SK-N-SH (cell line): ENCODE results near the gene NLGN1. TPM values are rescaled to one million over a fixed set of nuclear protein-coding genes. Genes with fewer than 3 reads are reported as not detected.

ENCODE experiments used
- CTCF ChIA-PET: fragments of 300-600, 350-600 bp; formaldehyde crosslinking; extraction: SDS; loops from one replicate; lab custom pipeline; 2021; lab: Yijun Ruan, JAX
- POLR2A ChIA-PET: fragments of 350-600 bp; sonication (Branson Sonifier 250); formaldehyde crosslinking; extraction: SDS; loops from one replicate; lab custom pipeline; 2020; ENCODE audit warnings: antibody characterized with exemption, inconsistent platforms; lab: Yijun Ruan, JAX
- DNase-seq: peaks from one replicate; pipeline ENCODE4 v3.0.0; 2012
- H2AFZ ChIP-seq: fragments of 200-600 bp; sonication (generic); 2 replicates; pipeline ENCODE4 v1.8.1; 2016; ENCODE audit warnings: antibody characterized with exemption, mild to moderate bottlenecking, low read depth
- H3F3A ChIP-seq: fragments of 200-600 bp; sonication (generic); replicated peaks from 2 replicates; pipeline ENCODE3; 2016; ENCODE audit warnings: antibody characterized with exemption, mild to moderate bottlenecking; ENCODE audit not compliant: insufficient read depth
- H3K27ac ChIP-seq, 2 experiments: fragments of 200-500 bp in 1 of 2; fragments of 200-600 bp in 1 of 2; sonication (Bioruptor generic) in 1 of 2; sonication (generic), shearing (Covaris generic) in 1 of 2; 2 replicates each; pipeline versions ENCODE4 v1.5.1 to v1.6.1; 2014 to 2016; ENCODE audit warnings: low read depth in 2 of 2, inconsistent platforms in 1 of 2, low read length in 1 of 2, mild to moderate bottlenecking in 1 of 2, mixed read lengths in 1 of 2
- H3K27me3 ChIP-seq: fragments of 200-600 bp; sonication (generic), shearing (Covaris generic); 2 replicates; pipeline ENCODE4 v1.6.1; 2016; ENCODE audit warnings: mixed run types; ENCODE audit not compliant: insufficient read depth
- H3K36me3 ChIP-seq, 2 experiments: fragments of 200-500 bp in 1 of 2; fragments of 200-600 bp in 1 of 2; sonication (Bioruptor generic) in 1 of 2; sonication (generic) in 1 of 2; replicated peaks in 1 of 2; 2 replicates each; pipeline versions ENCODE3 to v1.5.1; 2014 to 2016; ENCODE audit warnings: low read length in 1 of 2, mild to moderate bottlenecking in 1 of 2; ENCODE audit not compliant: insufficient read depth in 2 of 2, control insufficient read depth in 1 of 2
- H3K4me1 ChIP-seq, 2 experiments: fragments of 200-500 bp in 1 of 2; fragments of 200-600 bp in 1 of 2; sonication (Bioruptor generic) in 1 of 2; sonication (generic), shearing (Covaris generic) in 1 of 2; 2 replicates each; pipeline versions ENCODE4 v1.5.1 to v1.6.1; 2014 to 2016; ENCODE audit warnings: low read depth in 1 of 2, low read length in 1 of 2, mixed run types in 1 of 2; ENCODE audit not compliant: insufficient read depth in 2 of 2, control insufficient read depth in 1 of 2
- H3K4me2 ChIP-seq: fragments of 200-600 bp; sonication (generic), shearing (Covaris generic); 2 replicates; pipeline ENCODE4 v1.6.1; 2017; ENCODE audit warnings: mixed run types
- H3K4me3 ChIP-seq, 2 experiments: fragments of 200-500 bp in 1 of 2; fragments of 200-600 bp in 1 of 2; sonication (Bioruptor generic) in 1 of 2; sonication (generic), shearing (Covaris generic) in 1 of 2; 2 replicates each; pipeline versions ENCODE4 v1.5.1 to v1.8.1; 2014 to 2016; ENCODE audit warnings: low read depth in 2 of 2, inconsistent platforms in 1 of 2, low read length in 1 of 2, mild to moderate bottlenecking in 1 of 2, mixed read lengths in 1 of 2, moderate library complexity in 1 of 2
- H3K79me2 ChIP-seq: fragments of 200-600 bp; sonication (generic); 2 replicates; pipeline ENCODE4 v1.8.1; 2017; ENCODE audit warnings: mild to moderate bottlenecking; ENCODE audit not compliant: insufficient read depth
- H3K9ac ChIP-seq: fragments of 200-600 bp; sonication (generic); 2 replicates; pipeline ENCODE4 v1.6.1; 2017; ENCODE audit warnings: mixed run types
- H3K9me2 ChIP-seq: fragments of 200-600 bp; sonication (generic); 2 replicates; pipeline ENCODE4 v1.6.1; 2017; ENCODE audit warnings: mixed run types
- H3K9me3 ChIP-seq: fragments of 200-600 bp; sonication (generic); 2 replicates; pipeline ENCODE4 v1.6.1; 2017; ENCODE audit warnings: mixed run types, mild to moderate bottlenecking, moderate library complexity
- H4K20me1 ChIP-seq: fragments of 200-600 bp; sonication (generic); 2 replicates; pipeline ENCODE4 v1.6.1; 2017; ENCODE audit warnings: mild to moderate bottlenecking, mixed run types; ENCODE audit not compliant: insufficient read depth
- EP300 ChIP-seq, 2 experiments: IDR thresholded peaks; 2 replicates each; pipeline versions ENCODE4 v1.4.0 to v1.6.1; 2012; ENCODE audit warnings: borderline replicate concordance in 1 of 2, low read depth in 1 of 2, low read length in 1 of 2
- FOSL2 ChIP-seq: IDR thresholded peaks from 2 replicates; pipeline ENCODE4 v1.4.0; 2012; ENCODE audit warnings: low read depth, mild to moderate bottlenecking, moderate library complexity, borderline replicate concordance
- FOXJ3 ChIP-seq: sonication (generic); formaldehyde crosslinking; IDR thresholded peaks from 2 replicates; pipeline ENCODE4 v1.5.1; 2020; ENCODE audit warnings: mild to moderate bottlenecking, missing genetic modification reagents
- GABPA ChIP-seq: IDR thresholded peaks from 2 replicates; pipeline ENCODE4 v1.4.0; 2012; ENCODE audit warnings: low read depth, mild to moderate bottlenecking
- MEF2A ChIP-seq: IDR thresholded peaks from 2 replicates; pipeline ENCODE4 v1.4.0; 2012; ENCODE audit warnings: low read depth, borderline replicate concordance
- MXI1 ChIP-seq: IDR thresholded peaks from 2 replicates; pipeline ENCODE4 v1.6.1; 2012; ENCODE audit warnings: mild to moderate bottlenecking, low read depth, low read length, improper control_type of control experiment
- NRF1 ChIP-seq: IDR thresholded peaks from 2 replicates; pipeline ENCODE4 v1.6.1; 2012; ENCODE audit warnings: low read depth, mild to moderate bottlenecking, low read length
- POLR2AphosphoS5 ChIP-seq: IDR thresholded peaks from 2 replicates; pipeline ENCODE4 v1.6.1; 2012; ENCODE audit warnings: low read depth, low read length
- RAD21 ChIP-seq: IDR thresholded peaks from 2 replicates; pipeline ENCODE4 v1.6.1; 2012; ENCODE audit warnings: mild to moderate bottlenecking, low read length
- RFX5 ChIP-seq: IDR thresholded peaks from 2 replicates; pipeline ENCODE4 v1.6.1; 2012; ENCODE audit warnings: mild to moderate bottlenecking, improper control_type of control experiment, low read length
- RXRA ChIP-seq: IDR thresholded peaks from 2 replicates; pipeline ENCODE4 v1.4.0; 2012; ENCODE audit warnings: low read depth, mild to moderate bottlenecking, borderline replicate concordance
- SIN3A ChIP-seq: IDR thresholded peaks from 2 replicates; pipeline ENCODE4 v1.6.1; 2012; ENCODE audit warnings: low read depth, mild to moderate bottlenecking, low read length, moderate library complexity, borderline replicate concordance
- SMC3 ChIP-seq: IDR thresholded peaks from 2 replicates; pipeline ENCODE4 v1.6.1; 2012; ENCODE audit warnings: low read depth, low read length, improper control_type of control experiment
- TCF12 ChIP-seq: IDR thresholded peaks from 2 replicates; pipeline ENCODE4 v1.4.0; 2012
- TEAD4 ChIP-seq: IDR thresholded peaks from 2 replicates; pipeline ENCODE4 v1.4.0; 2012; ENCODE audit warnings: mild to moderate bottlenecking, borderline replicate concordance; ENCODE audit not compliant: insufficient read depth
- YY1 ChIP-seq: IDR thresholded peaks from 2 replicates; pipeline ENCODE4 v1.4.0; 2012; ENCODE audit warnings: low read depth, mild to moderate bottlenecking
- WGBS: methylation state at CpG from one replicate; pipeline ENCODE4 v1.1.6; 2017; ENCODE audit warnings: low lambda C conversion rate; 5-methylcytosine and 5-hydroxymethylcytosine counted together
- polyA plus RNA-seq, 3 experiments: library from polyadenylated mRNA; depleted of rRNA; stranded (reverse); fragments of >200 nt; gene quantifications; 2 replicates each; pipeline ENCODE4 v1.2.3, GENCODE V29; 2012
- TF ChIP-seq, protein P1 (sequence below): IDR thresholded peaks from 2 replicates; pipeline ENCODE4 v1.6.1; 2012; ENCODE audit warnings: mild to moderate bottlenecking, low read depth, low read length, moderate library complexity
- TF ChIP-seq, protein P2 (sequence below): IDR thresholded peaks from 2 replicates; pipeline ENCODE4 v1.4.0; 2012; ENCODE audit warnings: low read depth, borderline replicate concordance
- TF ChIP-seq, protein P3 (sequence below): fragments of 150-350 bp; IDR thresholded peaks from 2 replicates; pipeline ENCODE4 v1.6.1; 2016; ENCODE audit warnings: mild to moderate bottlenecking, low read depth, low read length

The NLGN1 gene
- polyA plus RNA-seq, 1 of the 3 experiments (the other 2 are of a cell fraction), result 1.5 TPM

DNA sequence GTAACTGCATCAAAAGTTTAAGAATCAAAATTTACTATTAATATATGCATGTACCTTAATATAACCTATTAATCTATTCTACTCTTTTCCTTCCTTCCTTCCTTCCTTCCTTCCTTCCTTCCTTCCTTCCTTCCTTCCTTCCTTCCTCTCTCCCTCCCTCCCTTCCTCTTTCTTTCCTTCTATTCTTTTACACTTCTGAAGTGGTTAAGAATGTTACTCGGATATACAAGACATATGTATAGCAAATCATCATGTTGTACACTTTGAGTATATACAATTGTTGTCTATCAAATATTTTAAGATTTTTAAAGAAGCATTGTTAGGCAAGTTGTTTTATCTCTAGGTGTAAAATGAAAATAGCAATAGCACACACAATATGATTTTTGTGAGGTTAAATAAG is 748.5 kb downstream of the NLGN1 start (continued):
- TF ChIP-seq, protein P1, sequence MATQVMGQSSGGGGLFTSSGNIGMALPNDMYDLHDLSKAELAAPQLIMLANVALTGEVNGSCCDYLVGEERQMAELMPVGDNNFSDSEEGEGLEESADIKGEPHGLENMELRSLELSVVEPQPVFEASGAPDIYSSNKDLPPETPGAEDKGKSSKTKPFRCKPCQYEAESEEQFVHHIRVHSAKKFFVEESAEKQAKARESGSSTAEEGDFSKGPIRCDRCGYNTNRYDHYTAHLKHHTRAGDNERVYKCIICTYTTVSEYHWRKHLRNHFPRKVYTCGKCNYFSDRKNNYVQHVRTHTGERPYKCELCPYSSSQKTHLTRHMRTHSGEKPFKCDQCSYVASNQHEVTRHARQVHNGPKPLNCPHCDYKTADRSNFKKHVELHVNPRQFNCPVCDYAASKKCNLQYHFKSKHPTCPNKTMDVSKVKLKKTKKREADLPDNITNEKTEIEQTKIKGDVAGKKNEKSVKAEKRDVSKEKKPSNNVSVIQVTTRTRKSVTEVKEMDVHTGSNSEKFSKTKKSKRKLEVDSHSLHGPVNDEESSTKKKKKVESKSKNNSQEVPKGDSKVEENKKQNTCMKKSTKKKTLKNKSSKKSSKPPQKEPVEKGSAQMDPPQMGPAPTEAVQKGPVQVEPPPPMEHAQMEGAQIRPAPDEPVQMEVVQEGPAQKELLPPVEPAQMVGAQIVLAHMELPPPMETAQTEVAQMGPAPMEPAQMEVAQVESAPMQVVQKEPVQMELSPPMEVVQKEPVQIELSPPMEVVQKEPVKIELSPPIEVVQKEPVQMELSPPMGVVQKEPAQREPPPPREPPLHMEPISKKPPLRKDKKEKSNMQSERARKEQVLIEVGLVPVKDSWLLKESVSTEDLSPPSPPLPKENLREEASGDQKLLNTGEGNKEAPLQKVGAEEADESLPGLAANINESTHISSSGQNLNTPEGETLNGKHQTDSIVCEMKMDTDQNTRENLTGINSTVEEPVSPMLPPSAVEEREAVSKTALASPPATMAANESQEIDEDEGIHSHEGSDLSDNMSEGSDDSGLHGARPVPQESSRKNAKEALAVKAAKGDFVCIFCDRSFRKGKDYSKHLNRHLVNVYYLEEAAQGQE, result no peak

DNA sequence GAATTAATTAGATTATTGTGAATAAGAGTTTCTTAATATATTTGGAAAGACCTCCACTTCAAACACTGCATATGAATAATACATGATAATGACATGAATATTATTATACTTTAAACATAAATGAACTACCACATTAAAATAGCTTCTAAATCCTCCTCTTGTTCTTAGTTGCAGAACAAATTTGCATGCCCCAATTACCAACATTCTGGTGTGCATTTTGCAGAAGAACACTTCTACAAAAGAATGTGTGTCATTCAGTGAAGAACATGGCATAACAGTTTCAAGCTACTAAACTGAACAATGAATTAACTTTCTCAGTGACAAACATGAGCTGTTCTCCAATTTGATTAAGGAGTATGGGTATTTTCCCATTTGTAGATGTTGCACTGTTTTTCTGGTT is 750.3 kb downstream of the NLGN1 start:
- Histone ChIP-seq H3K4me1 (no peaks in the 10 kb centered on the region), H3K27me3 (no peaks in the 10 kb centered on the region), H3K36me3 (no peaks in the 10 kb centered on the region), H3K4me2 (no peak overlapping the region), H3F3A (peaks cover 3% of the 10 kb centered on the region), H4K20me1 (no peaks in the 10 kb centered on the region), H3K79me2 (no peaks in the 10 kb centered on the region), H3K4me3 (no peak overlapping the region), H3K9me3 (no peaks in the 10 kb centered on the region), H3K9ac (no peak overlapping the region), H2AFZ (no peak overlapping the region), H3K27ac (no peak overlapping the region), H3K9me2 (no peaks in the 10 kb centered on the region)
- no peak for DNase-seq
- POLR2A ChIA-PET, result no interaction called here
- CTCF ChIA-PET, result no interaction called here
- TF ChIP-seq NRF1, result no peak

DNA sequence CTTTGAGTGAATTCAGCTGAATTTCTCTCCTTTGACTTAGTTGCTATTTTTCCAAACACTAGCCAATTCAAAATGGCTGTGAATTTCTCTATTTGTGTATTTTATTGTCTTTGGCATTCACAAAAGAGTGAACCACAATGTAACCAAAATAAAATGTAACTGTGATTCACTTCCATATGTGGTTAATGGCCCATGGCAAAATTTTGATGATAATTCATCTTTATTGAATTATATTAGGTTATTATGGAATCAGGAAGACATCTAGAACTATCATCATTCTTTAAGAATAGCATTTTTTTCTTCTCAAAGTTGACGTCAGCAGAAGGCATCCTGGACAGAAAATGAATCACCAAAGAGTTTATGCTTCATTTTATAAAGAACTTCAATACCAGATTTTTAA is 756.3 kb downstream of the NLGN1 start:
- ChIA-PET CTCF (no interaction called here), POLR2A (no interaction called here)
- H3K4me2 ChIP-seq, result no peak overlapping the region
- H3K27ac ChIP-seq, result peak overlapping the region in 1 of 2 experiments; percentile 85; a peak in 2 of 4 replicates
- peaks cover 0 to 6% of the 10 kb centered on the region in 2 experiments; a peak in 1 of 4 replicates for H3K4me1 ChIP-seq
- H3K79me2 ChIP-seq, result no peaks in the 10 kb centered on the region
- no peak for DNase-seq
- no peaks in the 10 kb centered on the region for H3K27me3 ChIP-seq
- no peak overlapping the region for H3K9ac ChIP-seq
- H3K4me3 ChIP-seq, result no peak overlapping the region
- H3K9me3 ChIP-seq, result no peaks in the 10 kb centered on the region
- WGBS, result 24% methylated on average over 1 of the region's 1 CpG
- peaks cover 3% of the 10 kb centered on the region for H3F3A ChIP-seq
- no peaks in the 10 kb centered on the region for H3K36me3 ChIP-seq
- no peaks in the 10 kb centered on the region for H3K9me2 ChIP-seq
- H2AFZ ChIP-seq, result 0 out of 2 replicates have a peak overlapping the region, but pooled peaks have one; percentile 63
- H4K20me1 ChIP-seq, result no peaks in the 10 kb centered on the region
- no peak for TF ChIP-seq MEF2A
- TF ChIP-seq, protein P2, sequence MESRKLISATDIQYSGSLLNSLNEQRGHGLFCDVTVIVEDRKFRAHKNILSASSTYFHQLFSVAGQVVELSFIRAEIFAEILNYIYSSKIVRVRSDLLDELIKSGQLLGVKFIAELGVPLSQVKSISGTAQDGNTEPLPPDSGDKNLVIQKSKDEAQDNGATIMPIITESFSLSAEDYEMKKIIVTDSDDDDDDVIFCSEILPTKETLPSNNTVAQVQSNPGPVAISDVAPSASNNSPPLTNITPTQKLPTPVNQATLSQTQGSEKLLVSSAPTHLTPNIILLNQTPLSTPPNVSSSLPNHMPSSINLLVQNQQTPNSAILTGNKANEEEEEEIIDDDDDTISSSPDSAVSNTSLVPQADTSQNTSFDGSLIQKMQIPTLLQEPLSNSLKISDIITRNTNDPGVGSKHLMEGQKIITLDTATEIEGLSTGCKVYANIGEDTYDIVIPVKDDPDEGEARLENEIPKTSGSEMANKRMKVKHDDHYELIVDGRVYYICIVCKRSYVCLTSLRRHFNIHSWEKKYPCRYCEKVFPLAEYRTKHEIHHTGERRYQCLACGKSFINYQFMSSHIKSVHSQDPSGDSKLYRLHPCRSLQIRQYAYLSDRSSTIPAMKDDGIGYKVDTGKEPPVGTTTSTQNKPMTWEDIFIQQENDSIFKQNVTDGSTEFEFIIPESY, result no peak
- TF ChIP-seq FOXJ3, result no peak
- TF ChIP-seq GABPA, result no peak
- TF ChIP-seq NRF1, result no peak
- TF ChIP-seq, protein P3, sequence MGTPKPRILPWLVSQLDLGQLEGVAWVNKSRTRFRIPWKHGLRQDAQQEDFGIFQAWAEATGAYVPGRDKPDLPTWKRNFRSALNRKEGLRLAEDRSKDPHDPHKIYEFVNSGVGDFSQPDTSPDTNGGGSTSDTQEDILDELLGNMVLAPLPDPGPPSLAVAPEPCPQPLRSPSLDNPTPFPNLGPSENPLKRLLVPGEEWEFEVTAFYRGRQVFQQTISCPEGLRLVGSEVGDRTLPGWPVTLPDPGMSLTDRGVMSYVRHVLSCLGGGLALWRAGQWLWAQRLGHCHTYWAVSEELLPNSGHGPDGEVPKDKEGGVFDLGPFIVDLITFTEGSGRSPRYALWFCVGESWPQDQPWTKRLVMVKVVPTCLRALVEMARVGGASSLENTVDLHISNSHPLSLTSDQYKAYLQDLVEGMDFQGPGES, result no peak
- no peak for TF ChIP-seq SMC3
- TF ChIP-seq YY1, result no peak
- peak; percentile 35; the same call in 1 of the 2 replicates for TF ChIP-seq FOSL2
- TF ChIP-seq TCF12, result peak; percentile 63
- no peak for TF ChIP-seq RAD21
- peak; percentile 30; the same call in 1 of the 2 replicates for TF ChIP-seq POLR2AphosphoS5
- TF ChIP-seq TEAD4, result no peak
- no peak for TF ChIP-seq MXI1
- TF ChIP-seq RFX5, result no peak
- TF ChIP-seq SIN3A, result no peak
- TF ChIP-seq RXRA, result no peak
- peak; percentile 25 to 58; a peak in 2 of 4 replicates for TF ChIP-seq EP300 (IDR thresholded peaks at IDR 0.05; ENCODE audit: borderline replicate concordance in 1 of 2, low read depth in 1 of 2, low read length in 1 of 2)
